Tibial nerve (tissue), 4 donors: ENCODE measurements around the gene PPP6R1. TPM values are rescaled to one million over a fixed set of nuclear protein-coding genes. Genes with fewer than 3 reads are reported as not detected.
A peak's percentile ranks its signal among the peaks of the same experiment; 100 is the strongest.

Experiments
- DNase-seq, 2 donors: peaks; one replicate each; pipeline ENCODE4 v3.0.0-alpha.2; 2019; ENCODE audit warnings: low spot score in 2 of 2
- H3K27ac ChIP-seq, 4 donors: fragments of 200-600 bp; sonication (generic) in 3 of 4; one replicate each; pipeline ENCODE4 v1.5.1; 2017 to 2019; ENCODE audit warnings: mild to moderate bottlenecking in 1 of 4
- H3K27me3 ChIP-seq, 2 donors: fragments of 200-600 bp; sonication (generic) in 1 of 2; one replicate each; pipeline versions ENCODE4 v1.5.1 to v1.6.0; 2017 to 2019
- H3K36me3 ChIP-seq, 3 donors: fragments of 200-600 bp; sonication (generic); one replicate each; pipeline ENCODE4 v1.5.1; 2018 to 2019
- H3K4me1 ChIP-seq, 4 donors: fragments of 200-600 bp; sonication (generic) in 3 of 4; one replicate each; pipeline ENCODE4 v1.5.1; 2017 to 2019
- H3K4me3 ChIP-seq, 4 donors: fragments of 200-600 bp; sonication (generic) in 3 of 4; one replicate each; pipeline ENCODE4 v1.5.1; 2017 to 2019; ENCODE audit warnings: mild to moderate bottlenecking in 1 of 4, moderate library complexity in 1 of 4
- H3K9me3 ChIP-seq, 4 donors: fragments of 200-600 bp; sonication (generic) in 3 of 4; one replicate each; pipeline ENCODE4 v1.5.1; 2017 to 2019
- CTCF ChIP-seq, 5 experiments: fragments of 200-600 bp in 3 of 5; fragments of 450-650 bp in 2 of 5; sonication (generic) in 3 of 5; IDR thresholded peaks; one replicate each; pipeline ENCODE4 v1.5.1; 2016 to 2019; ENCODE audit warnings: antibody characterized with exemption in 5 of 5, mild to moderate bottlenecking in 3 of 5, moderate library complexity in 2 of 5
- EP300 ChIP-seq, 2 donors: sonication (generic); formaldehyde crosslinking; IDR thresholded peaks; one replicate each; pipeline ENCODE4 v1.6.1; 2017; ENCODE audit warnings: antibody characterized with exemption in 2 of 2, mild to moderate bottlenecking in 1 of 2
- POLR2A ChIP-seq, 2 donors: fragments of 450-650 bp; IDR thresholded peaks; one replicate each; pipeline ENCODE4 v1.6.1; 2017; ENCODE audit warnings: antibody characterized with exemption in 2 of 2, mild to moderate bottlenecking in 2 of 2, moderate library complexity in 2 of 2
- WGBS, 2 donors: methylation state at CpG; one replicate each; pipeline ENCODE4 v1.1.5; 2018; 5-methylcytosine and 5-hydroxymethylcytosine counted together
- total RNA-seq, 4 donors: library from RNA; depleted of rRNA; stranded (reverse); fragments of >200 nt; gene quantifications; one replicate each; pipeline ENCODE4 v1.1.0, GENCODE V29; 2016

PPP6R1 gene
- 10 to 100 TPM; 35.4 to 56.7 (median 40.7) TPM for total RNA-seq

- peak within 1 kb of the TSS; percentile 85 to 96 (median 94) for H3K27ac ChIP-seq
- TF ChIP-seq CTCF (IDR thresholded peaks at IDR 0.05), result peak in 2 of 5 experiments; percentile 63 to 83
- peak; percentile 94 to 95 for TF ChIP-seq EP300 (IDR thresholded peaks at IDR 0.05)
- peak; percentile 78 to 94 for TF ChIP-seq POLR2A (IDR thresholded peaks at IDR 0.05)
- H3K27me3 ChIP-seq, result no peaks in the 10 kb centered on the region
- no peaks in the 10 kb centered on the region for H3K9me3 ChIP-seq
- H3K4me1 ChIP-seq, result peaks cover 0 to 50% (median 39%) of the 10 kb centered on the region in 4 donors
- peaks cover 0 to 13% (median 0%) of the 10 kb centered on the region in 3 donors for H3K36me3 ChIP-seq
- peak within 1 kb of the TSS; percentile 84 to 95 (median 94) for H3K4me3 ChIP-seq
- DNase-seq, result peak; percentile 93 to 94
- whole genome bisulfite sequencing, 2 donors, result 0% methylated on average over 55 to 72 of the region's 76 CpGs
Measured at GRCh38 chr19:55258828-55259539, at the start of gene PPP6R1. TSS of gene PPP6R1 (minus strand) at chr19:55259017. CDS start at chr19:55247103, 11,914 bp downstream.

GRCh38 chr19:55308281-55308680 is 49.5 kb upstream of the PPP6R1 start:
- Histone ChIP-seq H3K27me3 (no peaks in the 10 kb centered on the region), H3K4me3 (no peak overlapping the region), H3K9me3 (peaks cover 0 to 5% (median 0%) of the 10 kb centered on the region in 4 donors), H3K27ac (no peak overlapping the region), H3K36me3 (peaks cover 0 to 72% (median 0%) of the 10 kb centered on the region in 3 donors), H3K4me1 (no peaks in the 10 kb centered on the region)
- WGBS, 2 donors, result 92 to 94% methylated on average over 7 to 8 of the region's 11 CpGs
- TF ChIP-seq POLR2A (IDR thresholded peaks at IDR 0.05) (no peak), CTCF (IDR thresholded peaks at IDR 0.05) (no peak), EP300 (IDR thresholded peaks at IDR 0.05) (no peak)
- no peak for DNase-seq

- no peak for TF ChIP-seq CTCF (IDR thresholded peaks at IDR 0.05)
Measured at GRCh38 chr19:55306712-55307111, 47.9 kb upstream of the PPP6R1 start.

GRCh38 chr19:55305983-55306562 is 47.3 kb upstream of the PPP6R1 start:
- peaks cover 0 to 5% (median 0%) of the 10 kb centered on the region in 4 donors for H3K9me3 ChIP-seq
- no peak overlapping the region for H3K27ac ChIP-seq
- no peak for DNase-seq
- no peak overlapping the region for H3K4me3 ChIP-seq
- TF ChIP-seq POLR2A (IDR thresholded peaks at IDR 0.05), result no peak
- TF ChIP-seq EP300 (IDR thresholded peaks at IDR 0.05), result no peak
- no peak for TF ChIP-seq CTCF (IDR thresholded peaks at IDR 0.05)
- 89 to 93% methylated on average over 13 to 17 of the region's 17 CpGs for WGBS, 2 donors
- peaks cover 0 to 60% (median 0%) of the 10 kb centered on the region in 3 donors for H3K36me3 ChIP-seq
- H3K4me1 ChIP-seq, result peaks cover 0 to 11% (median 3%) of the 10 kb centered on the region in 4 donors
- no peaks in the 10 kb centered on the region for H3K27me3 ChIP-seq

More at GRCh38 chr19:55306712-55307111, 47.9 kb upstream of the PPP6R1 start:
- no peak for DNase-seq
- peaks cover 0 to 6% (median under 1%) of the 10 kb centered on the region in 4 donors for H3K4me1 ChIP-seq
- WGBS, 2 donors, result 74 to 84% methylated on average over 3 of the region's 3 CpGs
- peaks cover 0 to 5% (median 0%) of the 10 kb centered on the region in 4 donors for H3K9me3 ChIP-seq
- no peak overlapping the region for H3K27ac ChIP-seq
- peaks cover 0 to 66% (median 0%) of the 10 kb centered on the region in 3 donors for H3K36me3 ChIP-seq
- no peak overlapping the region for H3K4me3 ChIP-seq
- H3K27me3 ChIP-seq, result no peaks in the 10 kb centered on the region

GRCh38 chr19:55305491-55305890 is 46.7 kb upstream of the PPP6R1 start:
- peaks cover 0 to 57% (median 0%) of the 10 kb centered on the region in 3 donors for H3K36me3 ChIP-seq
- H3K4me3 ChIP-seq, result no peak overlapping the region
- no peak for TF ChIP-seq EP300 (IDR thresholded peaks at IDR 0.05)
- TF ChIP-seq POLR2A (IDR thresholded peaks at IDR 0.05), result no peak
- no peak for TF ChIP-seq CTCF (IDR thresholded peaks at IDR 0.05)
- DNase-seq, result peak in 1 of 2 donors; percentile 37
- H3K27ac ChIP-seq, result no peak overlapping the region
- no peaks in the 10 kb centered on the region for H3K27me3 ChIP-seq
- peaks cover 0 to 5% (median 0%) of the 10 kb centered on the region in 4 donors for H3K9me3 ChIP-seq
- peaks cover 0 to 11% (median 3%) of the 10 kb centered on the region in 4 donors for H3K4me1 ChIP-seq
- WGBS, 2 donors, result 80% methylated on average over 8 to 9 of the region's 9 CpGs
